ENCODE measurements around the gene SCML1. TPM values are rescaled to one million over a fixed set of nuclear protein-coding genes. Genes with fewer than 3 reads are reported as not detected.

The SCML1 gene
- total RNA-seq, 1 donor from 2014 or later: 6.8 TPM

DNA sequence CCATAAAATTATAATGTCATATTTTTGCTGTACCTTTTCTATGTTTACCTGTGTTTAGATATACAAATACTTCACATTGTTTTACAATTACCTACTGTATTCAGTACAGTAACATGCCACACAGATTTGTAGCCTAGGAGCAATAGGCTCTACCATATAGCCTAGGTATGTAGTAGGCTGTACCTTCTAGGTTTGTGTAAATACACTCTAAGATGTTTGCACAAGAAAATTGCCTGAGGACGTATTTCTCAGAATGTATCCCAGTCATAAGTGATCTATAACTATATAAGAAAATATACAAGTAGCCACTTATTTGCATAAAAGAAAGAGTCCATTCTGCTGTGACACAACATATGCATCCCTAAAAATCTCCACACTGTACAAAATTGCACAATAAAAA, 36.3 kb upstream of the SCML1 start:
- no peaks in the 10 kb centered on the region for H3K27me3 ChIP-seq (ENCODE audit: low read depth)
- H3K4me3 ChIP-seq: no peak overlapping the region
- H3K27ac ChIP-seq (replicated peaks): no peak overlapping the region
- H3K36me3 ChIP-seq: no peaks in the 10 kb centered on the region
- no peaks in the 10 kb centered on the region for H3K9me3 ChIP-seq (replicated peaks)
- DNase-seq: no peak
- TF ChIP-seq, protein P1, sequence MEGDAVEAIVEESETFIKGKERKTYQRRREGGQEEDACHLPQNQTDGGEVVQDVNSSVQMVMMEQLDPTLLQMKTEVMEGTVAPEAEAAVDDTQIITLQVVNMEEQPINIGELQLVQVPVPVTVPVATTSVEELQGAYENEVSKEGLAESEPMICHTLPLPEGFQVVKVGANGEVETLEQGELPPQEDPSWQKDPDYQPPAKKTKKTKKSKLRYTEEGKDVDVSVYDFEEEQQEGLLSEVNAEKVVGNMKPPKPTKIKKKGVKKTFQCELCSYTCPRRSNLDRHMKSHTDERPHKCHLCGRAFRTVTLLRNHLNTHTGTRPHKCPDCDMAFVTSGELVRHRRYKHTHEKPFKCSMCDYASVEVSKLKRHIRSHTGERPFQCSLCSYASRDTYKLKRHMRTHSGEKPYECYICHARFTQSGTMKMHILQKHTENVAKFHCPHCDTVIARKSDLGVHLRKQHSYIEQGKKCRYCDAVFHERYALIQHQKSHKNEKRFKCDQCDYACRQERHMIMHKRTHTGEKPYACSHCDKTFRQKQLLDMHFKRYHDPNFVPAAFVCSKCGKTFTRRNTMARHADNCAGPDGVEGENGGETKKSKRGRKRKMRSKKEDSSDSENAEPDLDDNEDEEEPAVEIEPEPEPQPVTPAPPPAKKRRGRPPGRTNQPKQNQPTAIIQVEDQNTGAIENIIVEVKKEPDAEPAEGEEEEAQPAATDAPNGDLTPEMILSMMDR (IDR thresholded peaks at IDR 0.05; ENCODE audit: borderline replicate concordance): no peak
- intact Hi-C loops (cut with micrococcal nuclease): no loop called here
- no peaks in the 10 kb centered on the region for H3K4me1 ChIP-seq

DNA sequence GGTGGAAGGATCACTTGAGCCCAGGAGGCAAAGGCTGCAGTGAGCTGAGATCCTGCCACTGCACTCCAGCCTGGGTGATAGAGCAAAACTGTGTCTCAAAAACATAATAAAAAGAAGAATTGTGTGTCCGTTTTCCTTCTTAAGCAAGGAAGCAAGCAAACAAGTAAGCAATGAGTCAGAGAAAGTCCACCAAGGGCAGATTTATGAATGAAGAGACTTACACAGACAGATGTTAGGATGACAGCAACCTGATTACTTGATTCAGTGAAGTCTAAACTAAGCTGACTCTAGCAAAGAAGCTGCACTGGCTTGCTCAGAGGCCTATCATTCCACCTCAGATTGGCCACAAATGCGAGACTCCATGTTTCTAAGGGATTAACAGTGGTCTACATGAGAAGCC, 34.1 kb upstream of the SCML1 start:
- H3K4me3 ChIP-seq: no peak overlapping the region
- H3K9me3 ChIP-seq (replicated peaks): no peaks in the 10 kb centered on the region
- no peaks in the 10 kb centered on the region for H3K27me3 ChIP-seq (ENCODE audit: low read depth)
- DNase-seq: no peak
- H3K4me1 ChIP-seq: no peaks in the 10 kb centered on the region
- H3K36me3 ChIP-seq: no peaks in the 10 kb centered on the region
- intact Hi-C loops (cut with micrococcal nuclease): no loop called here
- TF ChIP-seq, protein P1 (IDR thresholded peaks at IDR 0.05; ENCODE audit: borderline replicate concordance): no peak
- no peak overlapping the region for H3K27ac ChIP-seq (replicated peaks)

DNA sequence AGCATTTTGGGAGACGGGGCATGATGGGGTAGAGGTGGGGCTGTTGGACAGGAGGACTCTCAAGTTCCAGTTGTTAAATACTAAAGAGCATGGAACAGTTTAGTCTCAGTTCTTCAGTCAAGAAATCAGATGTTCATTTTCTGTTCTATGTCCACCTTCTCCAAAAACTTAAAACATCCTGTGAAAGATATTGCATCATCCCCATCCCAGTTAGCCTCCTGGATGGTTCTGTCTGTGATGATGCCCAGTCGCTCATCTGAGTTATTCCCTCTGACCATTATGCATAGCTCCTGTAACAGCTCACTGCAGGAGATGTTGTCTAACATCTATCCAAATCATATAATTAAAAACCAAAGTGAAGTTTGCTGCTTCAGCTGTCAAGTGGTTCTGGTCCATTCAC, 32.1 kb upstream of the SCML1 start:
- Histone ChIP-seq H3K27ac (replicated peaks) (no peak overlapping the region), H3K9me3 (replicated peaks) (no peaks in the 10 kb centered on the region), H3K27me3 (ENCODE audit: low read depth) (no peaks in the 10 kb centered on the region), H3K36me3 (no peaks in the 10 kb centered on the region), H3K4me3 (no peak overlapping the region), H3K4me1 (no peaks in the 10 kb centered on the region)
- no peak for DNase-seq
- TF ChIP-seq, protein P1 (IDR thresholded peaks at IDR 0.05; ENCODE audit: borderline replicate concordance): no peak
- intact Hi-C loops (cut with micrococcal nuclease): no loop called here

DNA sequence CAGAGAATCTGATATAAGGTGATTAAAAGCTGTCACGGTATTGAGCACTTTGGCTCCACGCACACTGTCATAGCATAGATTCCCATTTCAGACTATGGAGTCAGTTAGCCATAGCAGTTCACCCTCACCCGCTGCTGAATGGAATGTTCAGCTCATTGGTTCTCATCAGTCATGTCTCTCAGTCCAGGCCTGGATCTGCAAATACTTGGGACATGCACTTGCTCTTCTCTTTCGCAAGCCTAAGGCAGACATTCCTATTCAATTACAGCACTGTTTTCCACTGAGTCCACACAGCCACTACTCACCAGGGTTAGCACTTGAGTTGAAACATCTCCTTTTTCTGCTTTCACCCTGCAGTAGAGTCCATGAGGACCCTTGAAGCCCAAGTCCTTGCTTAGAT, 30.6 kb upstream of the SCML1 start:
- TF ChIP-seq, protein P1 (IDR thresholded peaks at IDR 0.05; ENCODE audit: borderline replicate concordance): no peak
- no peaks in the 10 kb centered on the region for H3K9me3 ChIP-seq (replicated peaks)
- H3K27me3 ChIP-seq (ENCODE audit: low read depth): no peaks in the 10 kb centered on the region
- intact Hi-C loops (cut with micrococcal nuclease): no loop called here
- H3K4me1 ChIP-seq: no peaks in the 10 kb centered on the region
- H3K27ac ChIP-seq (replicated peaks): no peak overlapping the region
- H3K4me3 ChIP-seq: no peak overlapping the region
- DNase-seq: no peak
- H3K36me3 ChIP-seq: no peaks in the 10 kb centered on the region

DNA sequence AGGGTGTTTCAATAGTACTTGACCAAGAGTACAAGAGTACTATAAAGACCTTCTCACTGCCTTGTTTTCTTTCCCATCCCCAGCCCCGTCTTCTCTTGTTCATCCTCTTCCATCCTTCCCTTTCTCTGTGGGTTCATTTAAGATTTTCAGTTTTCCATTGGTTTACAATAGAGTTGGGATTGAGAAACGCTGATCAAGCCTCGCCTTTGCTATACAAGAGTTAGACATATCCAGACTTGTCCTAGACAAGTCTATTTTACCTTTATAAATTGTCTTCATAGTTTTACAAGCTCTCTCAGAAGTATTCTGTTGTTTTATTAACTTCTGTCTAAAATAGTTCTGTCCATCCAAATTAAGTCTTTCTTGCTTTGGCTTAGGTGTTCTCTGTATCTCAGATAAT, 29.6 kb upstream of the SCML1 start:
- TF ChIP-seq, protein P1 (IDR thresholded peaks at IDR 0.05; ENCODE audit: borderline replicate concordance): no peak

DNA sequence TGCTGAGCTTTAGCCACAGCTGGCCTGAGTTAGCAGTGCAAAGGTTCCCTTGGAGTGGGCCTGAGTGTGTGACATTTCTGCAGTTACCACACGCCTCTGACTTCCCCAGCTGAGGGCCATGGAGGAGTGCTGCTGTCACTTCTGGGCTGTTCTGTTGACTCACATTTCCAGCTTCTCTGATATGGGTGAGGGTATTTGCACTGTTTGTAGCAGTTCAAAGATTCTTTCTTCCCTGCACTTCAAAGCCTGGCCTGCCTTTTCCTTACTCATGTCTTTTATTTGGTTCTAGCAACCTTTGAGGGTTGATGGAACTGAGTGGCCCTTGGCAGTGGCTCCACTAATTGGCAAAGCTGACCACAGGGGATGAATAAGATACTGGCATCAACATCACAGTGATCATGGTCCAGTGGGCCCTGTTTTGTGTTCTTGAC, 26.4 kb upstream of the SCML1 start:
- H3K36me3 ChIP-seq: no peaks in the 10 kb centered on the region
- H3K27me3 ChIP-seq (ENCODE audit: low read depth): no peaks in the 10 kb centered on the region
- DNase-seq: no peak

More for the DNA sequence above, 29.6 kb upstream of the SCML1 start:
- DNase-seq: no peak
- intact Hi-C loops (cut with micrococcal nuclease): no loop called here
- Histone ChIP-seq H3K36me3 (no peaks in the 10 kb centered on the region), H3K27ac (replicated peaks) (no peak overlapping the region), H3K4me3 (no peak overlapping the region), H3K27me3 (ENCODE audit: low read depth) (no peaks in the 10 kb centered on the region), H3K9me3 (replicated peaks) (no peaks in the 10 kb centered on the region), H3K4me1 (no peaks in the 10 kb centered on the region)

More for the DNA sequence above, 26.4 kb upstream of the SCML1 start:
- Histone ChIP-seq H3K4me3 (no peak overlapping the region), H3K27ac (replicated peaks) (no peak overlapping the region), H3K9me3 (replicated peaks) (no peaks in the 10 kb centered on the region), H3K4me1 (no peaks in the 10 kb centered on the region)
- TF ChIP-seq, protein P1 (IDR thresholded peaks at IDR 0.05; ENCODE audit: borderline replicate concordance): no peak
- intact Hi-C loops (cut with micrococcal nuclease): no loop called here
